RCC 7860 (cell line): ENCODE data around the gene RAB3IP.
A peak's percentile ranks its signal among the peaks of the same experiment; 100 is the strongest.

Experiments used
- DNase-seq: peaks from one replicate; pipeline ENCODE4 v3.0.0-alpha.2; 2015; ENCODE audit warnings: low spot score
- FAIRE-seq: peaks from 2 replicates; lab custom pipeline; 2012; peaks lifted over from hg19 to GRCh38; lab: Jason Lieb, UNC

The RAB3IP gene

GRCh38 chr12:69738351-69739286 lies at the start of gene RAB3IP:
Gene RAB3IP (plus strand): TSS chr12:69738860. CDS start chr12:69755409, 16,549 bp downstream.
- DNase-seq (peak; percentile 55), FAIRE-seq (no peak)

- DNase-seq (no peak), FAIRE-seq (no peak)
Observed at GRCh38 chr12:69689638-69690037, 49.0 kb upstream of the RAB3IP start.

GRCh38 chr12:69694123-69694522 lies 44.5 kb upstream of the RAB3IP start:
- FAIRE-seq: no peak
- DNase-seq: no peak

GRCh38 chr12:69698054-69698453 lies 40.6 kb upstream of the RAB3IP start:
- FAIRE-seq (no peak), DNase-seq (no peak)

GRCh38 chr12:69698769-69699540 lies 39.7 kb upstream of the RAB3IP start, which contains the start of gene BEST3:
Gene BEST3 (minus strand): TSS chr12:69699303. CDS start chr12:69697798, 1,505 bp downstream.
- no peak for DNase-seq
- FAIRE-seq: no peak

- FAIRE-seq: no peak
- DNase-seq: no peak
Observed at GRCh38 chr12:69701826-69702225, 36.8 kb upstream of the RAB3IP start.

GRCh38 chr12:69703146-69703642 lies 35.5 kb upstream of the RAB3IP start:
- DNase-seq (no peak), FAIRE-seq (no peak)

GRCh38 chr12:69704357-69704756 lies 34.3 kb upstream of the RAB3IP start:
- FAIRE-seq (no peak), DNase-seq (no peak)

- DNase-seq: no peak
- FAIRE-seq: no peak
Observed at GRCh38 chr12:69708649-69709048, 30.0 kb upstream of the RAB3IP start.

GRCh38 chr12:69712826-69713225 lies 25.8 kb upstream of the RAB3IP start:
- FAIRE-seq: no peak
- DNase-seq: no peak

GRCh38 chr12:69714542-69714941 lies 24.1 kb upstream of the RAB3IP start:
- no peak for FAIRE-seq
- no peak for DNase-seq

- FAIRE-seq: no peak
- DNase-seq: no peak
Observed at GRCh38 chr12:69719336-69720316, 19.0 kb upstream of the RAB3IP start.

- DNase-seq: no peak
Observed at GRCh38 chr12:69720750-69721149, 17.9 kb upstream of the RAB3IP start.

GRCh38 chr12:69726922-69727321 lies 11.7 kb upstream of the RAB3IP start:
- DNase-seq: no peak
- no peak for FAIRE-seq

More at GRCh38 chr12:69720750-69721149, 17.9 kb upstream of the RAB3IP start:
- no peak for FAIRE-seq

- FAIRE-seq: peak; percentile 87
- peak; percentile 46 for DNase-seq
Observed at GRCh38 chr12:69732088-69732487, 6.6 kb upstream of the RAB3IP start.

- DNase-seq: no peak
- FAIRE-seq: no peak
Observed at GRCh38 chr12:69733638-69734037, 5.0 kb upstream of the RAB3IP start.

- FAIRE-seq (no peak), DNase-seq (no peak)
Observed at GRCh38 chr12:69739287-69740191, 879 bp downstream of the RAB3IP start.

GRCh38 chr12:69744109-69744508 lies 5.4 kb downstream of the RAB3IP start:
- FAIRE-seq (no peak), DNase-seq (no peak)

GRCh38 chr12:69751476-69751875 lies 12.8 kb downstream of the RAB3IP start:
- DNase-seq (no peak), FAIRE-seq (no peak)
